Naive thymus-derived CD8-positive, alpha-beta T cell (primary cell): Measurements from ENCODE around the gene ZGPAT. TPM values are rescaled to one million over a fixed set of nuclear protein-coding genes. Genes with fewer than 3 reads are reported as not detected.
A peak's percentile ranks its signal among the peaks of the same experiment; 100 is the strongest.

Experiments
- ATAC-seq, 2 donors: fragments of 150-1000 bp; cut with Tn5 transposase in 1 of 2; sonication (Bioruptor Pico), chemical (Tn5 transposase) in 1 of 2; 1 replicate in 1 of 2; 2 replicates in 1 of 2; pipeline ENCODE4 v1.10.0; 2021; ENCODE audit warnings: mild to moderate bottlenecking in 2 of 2, moderate library complexity in 2 of 2
- POLR2A ChIA-PET: fragments of 350-600 bp; sonication (Branson Sonifier 250); formaldehyde crosslinking; loops from one replicate; lab custom pipeline; 2021; ENCODE audit warnings: antibody characterized with exemption; lab: Charles Lee
- DNase-seq, 10 donors: peaks; one replicate each; pipeline versions ENCODE4 v3.0.0 to v3.0.0-alpha.2; 2020 to 2022
- H3K27ac Mint-ChIP-seq, 10 donors: one replicate each; pipeline ENCODE4 v1.8.0; 2020 to 2022; ENCODE audit warnings: mild to moderate bottlenecking in 10 of 10, mixed read lengths in 10 of 10, moderate library complexity in 4 of 10, inconsistent platforms in 1 of 10
- H3K27me3 Mint-ChIP-seq, 5 donors: one replicate each; pipeline ENCODE4 v1.8.0; 2021 to 2022; ENCODE audit warnings: mixed read lengths in 5 of 5
- H3K36me3 Mint-ChIP-seq, 3 donors: one replicate each; pipeline ENCODE4 v1.8.0; 2020 to 2022; ENCODE audit warnings: mixed read lengths in 3 of 3, mild to moderate bottlenecking in 2 of 3, inconsistent platforms in 1 of 3
- H3K4me1 Mint-ChIP-seq, 4 donors: one replicate each; pipeline ENCODE4 v1.8.0; 2021 to 2022; ENCODE audit warnings: mixed read lengths in 4 of 4
- H3K4me3 Mint-ChIP-seq, 10 donors: one replicate each; pipeline ENCODE4 v1.8.0; 2020 to 2022; ENCODE audit warnings: mild to moderate bottlenecking in 10 of 10, mixed read lengths in 10 of 10, moderate library complexity in 6 of 10, inconsistent platforms in 1 of 10
- H3K9me3 Mint-ChIP-seq, 9 donors: one replicate each; pipeline ENCODE4 v1.8.0; 2020 to 2022; ENCODE audit warnings: mixed read lengths in 9 of 9, mild to moderate bottlenecking in 3 of 9, inconsistent platforms in 1 of 9, moderate library complexity in 1 of 9
- polyA plus RNA-seq, 3 donors: library from polyadenylated mRNA; unstranded; fragments of 300-500 nt; fragmentation: Illumina TruSeq; gene quantifications; one replicate each; pipeline ENCODE4 v1.2.3, GENCODE V29; 2021
- total RNA-seq, 8 experiments: library from RNA in 2 of 8; stranded (reverse) in 2 of 8; gene quantifications; one replicate each; pipeline ENCODE4 v1.2.3 and lab custom pipeline; 2021 to 2026

ZGPAT gene
- total and polyA plus RNA-seq, 5 experiments from 2014 or later = 42.3 to 73.8 (median 52.6) TPM

GRCh38 chr20:63733579-63734081 lies 25.8 kb downstream of the ZGPAT start:
- Mint-ChIP-seq H3K27ac (peak overlapping the region in 8 of 10 donors; percentile 51 to 92 (median 74)), H3K4me1 (peaks cover 24 to 32% (median 29%) of the 10 kb centered on the region in 4 donors), H3K36me3 (peaks cover 0 to 19% (median 5%) of the 10 kb centered on the region in 3 donors), H3K4me3 (peak overlapping the region in 7 of 10 donors; percentile 19 to 69 (median 43)), H3K27me3 (no peaks in the 10 kb centered on the region), H3K9me3 (no peaks in the 10 kb centered on the region)
- DNase-seq (no peak), ATAC-seq (no peak)
- POLR2A ChIA-PET = interaction anchor here (0.6 to 10.0 kb wide), 5 partner anchors 10 to 195 kb away, joined by 3 to 137 read pairs (median 4); partner anchors contain the start of gene GMEB2

GRCh38 chr20:63734111-63734945 lies 26.5 kb downstream of the ZGPAT start:
- Mint-ChIP-seq H3K27me3 (no peaks in the 10 kb centered on the region), H3K4me3 (peak overlapping the region in 7 of 10 donors; percentile 4 to 49 (median 41)), H3K27ac (peak overlapping the region in 8 of 10 donors; percentile 51 to 92 (median 74)), H3K4me1 (peaks cover 22 to 30% (median 29%) of the 10 kb centered on the region in 4 donors), H3K9me3 (no peaks in the 10 kb centered on the region), H3K36me3 (peaks cover 0 to 19% (median 3%) of the 10 kb centered on the region in 3 donors)
- no peak for ATAC-seq
- no peak for DNase-seq
- POLR2A ChIA-PET = interaction anchor here (0.5 to 10.0 kb wide), 6 partner anchors 10 to 196 kb away, joined by 3 to 162 read pairs (median 6); partner anchors contain the start of genes ARFRP1 and ZGPAT

GRCh38 chr20:63734946-63735858 lies 27.4 kb downstream of the ZGPAT start:
- DNase-seq = no peak
- POLR2A ChIA-PET = interaction anchor here (0.5 to 10.0 kb wide), 16 partner anchors 10 to 520 kb away, joined by 3 to 162 read pairs (median 12); partner anchors contain the start of genes ARFRP1, GMEB2, PPDPF and PTK6
- Mint-ChIP-seq H3K4me1 (peaks cover 19 to 30% (median 29%) of the 10 kb centered on the region in 4 donors), H3K4me3 (peak overlapping the region in 8 of 10 donors; percentile 83 to 95 (median 90)), H3K36me3 (peaks cover 0 to 16% (median 0%) of the 10 kb centered on the region in 3 donors), H3K27ac (peak overlapping the region in 8 of 10 donors; percentile 88 to 97 (median 94)), H3K27me3 (no peaks in the 10 kb centered on the region), H3K9me3 (no peaks in the 10 kb centered on the region)
- no peak for ATAC-seq

GRCh38 chr20:63735859-63736718 lies 28.2 kb downstream of the ZGPAT start, which contains the start of gene LIME1:
TSS of gene LIME1 (plus strand) at chr20:63736664. CDS start at chr20:63737550, 886 bp downstream.
- H3K9me3 Mint-ChIP-seq = no peaks in the 10 kb centered on the region
- peak within 1 kb of the TSS; percentile 81 to 97 (median 94) for H3K27ac Mint-ChIP-seq
- POLR2A ChIA-PET = interaction anchor here (0.5 to 10.0 kb wide), 35 partner anchors 8 to 519 kb away, joined by 3 to 162 read pairs (median 5); partner anchors contain the start of genes ARFRP1, GMEB2, PPDPF and PRPF6
- H3K27me3 Mint-ChIP-seq = no peaks in the 10 kb centered on the region
- ATAC-seq = peak; percentile 67 to 79
- peak within 1 kb of the TSS; percentile 83 to 95 (median 90) for H3K4me3 Mint-ChIP-seq
- H3K4me1 Mint-ChIP-seq = peaks cover 17 to 30% (median 29%) of the 10 kb centered on the region in 4 donors
- H3K36me3 Mint-ChIP-seq = peaks cover 0 to 14% (median 0%) of the 10 kb centered on the region in 3 donors
- DNase-seq = peak; percentile 71 to 93 (median 88)

GRCh38 chr20:63736893-63737694 lies 29.3 kb downstream of the ZGPAT start:
- POLR2A ChIA-PET = interaction anchor here (0.5 to 10.0 kb wide), 35 partner anchors 8 to 321 kb away, joined by 3 to 162 read pairs (median 6); partner anchors contain the start of genes ARFRP1, GMEB2, PPDPF and PRPF6
- Mint-ChIP-seq H3K27ac (peak overlapping the region; percentile 81 to 97 (median 94)), H3K9me3 (no peaks in the 10 kb centered on the region), H3K4me3 (peak overlapping the region; percentile 83 to 95 (median 90)), H3K27me3 (no peaks in the 10 kb centered on the region), H3K4me1 (peaks cover 17 to 30% (median 29%) of the 10 kb centered on the region in 4 donors), H3K36me3 (peaks cover 0 to 16% (median 0%) of the 10 kb centered on the region in 3 donors)
- DNase-seq (peak; percentile 45 to 81 (median 64)), ATAC-seq (peak; percentile 37 to 42)

GRCh38 chr20:63737695-63737944 lies 29.8 kb downstream of the ZGPAT start:
- DNase-seq (no peak), ATAC-seq (no peak)
- Mint-ChIP-seq H3K9me3 (no peaks in the 10 kb centered on the region), H3K27ac (peak overlapping the region in 2 of 10 donors; percentile 89 to 95), H3K4me1 (peaks cover 17 to 30% (median 29%) of the 10 kb centered on the region in 4 donors), H3K27me3 (no peaks in the 10 kb centered on the region), H3K4me3 (peak overlapping the region; percentile 83 to 95 (median 90)), H3K36me3 (peaks cover 0 to 16% (median 0%) of the 10 kb centered on the region in 3 donors)
- POLR2A ChIA-PET = interaction anchor here (1.1 to 10.0 kb wide), 20 partner anchors 10 to 219 kb away, joined by 3 to 162 read pairs (median 10); partner anchors contain the start of genes ARFRP1, GMEB2, PPDPF and RTEL1

- Mint-ChIP-seq H3K36me3 (peaks cover 0 to 17% (median 0%) of the 10 kb centered on the region in 3 donors), H3K4me3 (peak overlapping the region; percentile 14 to 95 (median 60)), H3K4me1 (peaks cover 17 to 30% (median 29%) of the 10 kb centered on the region in 4 donors), H3K27me3 (no peaks in the 10 kb centered on the region), H3K9me3 (no peaks in the 10 kb centered on the region), H3K27ac (peak overlapping the region in 5 of 10 donors; percentile 27 to 67 (median 41))
- POLR2A ChIA-PET = interaction anchor here (0.9 to 10.0 kb wide), 15 partner anchors 10 to 215 kb away, joined by 3 to 162 read pairs (median 10); partner anchors contain the start of genes ARFRP1, GMEB2, STMN3 and TPD52L2
- ATAC-seq = peak in 1 of 2 donors; percentile 12
- peak in 7 of 10 donors; percentile 22 to 64 (median 53) for DNase-seq
Observed at GRCh38 chr20:63737945-63738686, 30.3 kb downstream of the ZGPAT start.

- Mint-ChIP-seq H3K27ac (peak overlapping the region in 5 of 10 donors; percentile 27 to 67 (median 52)), H3K27me3 (no peaks in the 10 kb centered on the region), H3K4me3 (peak overlapping the region in 9 of 10 donors; percentile 14 to 95 (median 66)), H3K36me3 (peaks cover 0 to 18% (median 0%) of the 10 kb centered on the region in 3 donors), H3K4me1 (peaks cover 17 to 27% (median 25%) of the 10 kb centered on the region in 4 donors), H3K9me3 (no peaks in the 10 kb centered on the region)
- POLR2A ChIA-PET = interaction anchor here (0.6 to 10.0 kb wide), 15 partner anchors 11 to 324 kb away, joined by 3 to 162 read pairs (median 6); partner anchors contain the start of genes ARFRP1, GMEB2, STMN3 and TCEA2
- peak in 6 of 10 donors; percentile 26 to 53 (median 45) for DNase-seq
- no peak for ATAC-seq
Observed at GRCh38 chr20:63738687-63739129, 30.9 kb downstream of the ZGPAT start.
